Measurements from ENCODE around the gene NOSIP. TPM values are rescaled to one million over a fixed set of nuclear protein-coding genes. Genes with fewer than 3 reads are reported as not detected.

NOSIP gene
- total and polyA plus RNA-seq, 2 of the 4 experiments (the other 2 are of a cell fraction): 118 to 138 TPM

- no peak overlapping the region for H4K5ac ChIP-seq (ENCODE audit: low read depth, low read length)
- no peak overlapping the region for H3K4ac ChIP-seq (ENCODE audit: low read depth, low read length)
- no peaks in the 10 kb centered on the region for H3K4me1 ChIP-seq (ENCODE audit: control insufficient read depth, insufficient read depth, low read length)
- DNase-seq (peak; percentile 20), ATAC-seq (ENCODE audit: low read depth) (no peak)
- H4K8ac ChIP-seq (ENCODE audit: low read depth in 2 of 2, low read length in 2 of 2): no peak overlapping the region
- H3K27ac ChIP-seq (ENCODE audit: insufficient read depth, low read length): no peak overlapping the region
- no peak overlapping the region for H3K56ac ChIP-seq (ENCODE audit: extremely low read depth, insufficient read depth, low read length)
- H3K27me3 ChIP-seq (ENCODE audit: control insufficient read depth, insufficient read depth, low read length): no peaks in the 10 kb centered on the region
- POLR2A ChIA-PET (ENCODE audit: unreplicated experiment): no interaction called here
- no peaks in the 10 kb centered on the region for H3K9me1 ChIP-seq (ENCODE audit: insufficient read depth, low read length)
- H2AK5ac ChIP-seq (ENCODE audit: low read depth, low read length): no peak overlapping the region
- no peak overlapping the region for H3K14ac ChIP-seq (replicated peaks; ENCODE audit: low read depth, low read length)
- H3K4me3 ChIP-seq (ENCODE audit: insufficient read depth, low read depth, low read length): no peak overlapping the region
- H3K79me1 ChIP-seq (ENCODE audit: low read depth in 1 of 2, low read length in 2 of 2): peaks cover 10 to 57% of the 10 kb centered on the region in 2 experiments; a peak in 3 of 4 replicates
- no peak overlapping the region for H2BK5ac ChIP-seq (ENCODE audit: low read depth, low read length, poor library complexity, severe bottlenecking)
- no peak overlapping the region for H2AFZ ChIP-seq (replicated peaks; ENCODE audit: low read length, poor library complexity)
- dilution Hi-C loops (cut with HindIII; ENCODE audit: low sequenced_read_pairs, unreplicated experiment): no loop called here
- no peak overlapping the region for H3K9ac ChIP-seq (ENCODE audit: low read depth, low read length)
- H2BK20ac ChIP-seq (ENCODE audit: low read depth, low read length): no peak overlapping the region
- H3K18ac ChIP-seq (ENCODE audit: low read depth, low read length): no peak overlapping the region
- CTCF ChIA-PET: no interaction called here
- no peaks in the 10 kb centered on the region for H3K9me3 ChIP-seq (ENCODE audit: control insufficient read depth, insufficient read depth, low read length)
- WGBS, 2 experiments (ENCODE audit: extremely low coverage in 2 of 2, insufficient read length in 1 of 2): no CpG with 5 or more reads among the region's 3 CpGs
- no peak overlapping the region for H3K23ac ChIP-seq (ENCODE audit: low read depth, low read length)
- no peak overlapping the region for H2BK15ac ChIP-seq (ENCODE audit: low read depth, low read length)
- H3K4me2 ChIP-seq (ENCODE audit: low read depth, low read length): no peak overlapping the region
- no peak overlapping the region for H4K91ac ChIP-seq (ENCODE audit: insufficient read depth, low read depth, low read length)
- H2BK120ac ChIP-seq (ENCODE audit: low read depth, low read length): no peak overlapping the region
- in situ Hi-C loops (cut with MboI; ENCODE audit: low sequenced_read_pairs): loop anchor here (25.0 kb wide), 1 partner anchor 311 kb away; no protein-coding TSS in a partner anchor
- peaks cover 9% of the 10 kb centered on the region for H3K36me3 ChIP-seq (ENCODE audit: control insufficient read depth, insufficient read depth, low read length)
- no peak overlapping the region for H2AK9ac ChIP-seq (replicated peaks; ENCODE audit: low read depth, low read length, poor library complexity)
- no TSS peak for BruUV-seq (replicated peaks)
- no peak for TF ChIP-seq RFX5 (IDR thresholded peaks at IDR 0.05; ENCODE audit: low read depth, low read length)
- TF ChIP-seq FOS (IDR thresholded peaks at IDR 0.05; ENCODE audit: low read depth, low read length): no peak
- no peak for TF ChIP-seq POLR2A (IDR thresholded peaks at IDR 0.05; ENCODE audit: low read depth, low read length)
- TF ChIP-seq ELK1 (IDR thresholded peaks at IDR 0.05; ENCODE audit: borderline replicate concordance, low read depth, low read length): no peak
- TF ChIP-seq NFE2L2 (IDR thresholded peaks at IDR 0.05; ENCODE audit: low read depth, low read length): no peak
- peaks cover 32% of the 10 kb centered on the region for H4K20me1 ChIP-seq (ENCODE audit: insufficient read depth, low read length)
- intact Hi-C loops (cut with micrococcal nuclease): loop anchor here (5.0 kb wide), 1 partner anchor 109 kb away; no protein-coding TSS in a partner anchor
Measured at GRCh38 chr19:49573425-49573824, 6.9 kb downstream of the NOSIP start.

Data from IMR-90 (cell line).